Measurements from ENCODE around the gene ALDH4A1. TPM values are rescaled to one million over a fixed set of nuclear protein-coding genes. Genes with fewer than 3 reads are reported as not detected.

Gene ALDH4A1
- total and polyA plus RNA-seq, 9 of the 15 experiments (the other 6 are each of a cell fraction or from before 2014, with no cell fraction given), result 0.27 to 31.4 (median 16.6) TPM

DNA sequence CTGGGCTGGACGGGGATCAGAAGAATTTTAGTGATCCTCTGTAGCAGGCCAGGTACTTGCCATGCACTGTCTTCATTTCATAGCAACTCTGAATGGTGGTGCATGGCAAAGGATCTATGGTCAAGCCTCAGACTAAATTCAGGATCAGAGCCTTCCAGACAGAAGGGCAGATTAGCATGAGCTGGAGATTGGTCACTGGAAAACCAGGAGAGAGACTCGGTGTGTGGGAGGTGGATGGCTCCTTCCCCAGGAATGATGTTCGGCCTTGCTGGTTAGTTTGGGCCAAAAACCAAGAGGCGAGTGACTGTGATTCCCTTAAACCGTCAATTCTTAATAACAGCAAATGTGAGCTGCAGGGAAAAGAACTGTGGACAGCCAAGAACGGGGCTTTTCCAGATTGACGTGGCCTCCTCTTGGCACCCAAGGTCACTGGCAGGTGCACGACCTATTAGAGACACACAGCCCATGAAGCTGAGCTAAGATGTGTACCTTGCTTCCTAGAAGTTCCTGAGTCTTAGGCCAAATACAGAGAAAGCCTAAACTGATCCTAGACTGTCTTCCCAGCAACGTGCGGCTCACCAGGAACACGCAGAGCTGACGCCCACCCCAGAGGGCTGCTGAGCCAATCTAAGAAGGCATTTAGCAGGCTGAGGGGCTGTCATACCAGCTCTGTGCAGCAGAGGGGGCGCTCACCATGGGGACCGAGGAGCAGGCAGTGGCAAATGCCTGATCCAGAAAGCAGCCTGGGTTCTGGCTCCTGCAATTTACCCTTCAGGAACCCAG is 18.5 kb downstream of the ALDH4A1 start:
- ChIA-PET CTCF (ENCODE audit: low intra/inter-chr PET ratio) (interaction anchor here (0.6 to 7.0 kb wide), 7 partner anchors 19 to 767 kb away, joined by 3 to 108 read pairs (median 5); partner anchors contain the start of gene ALDH4A1), POLR2A (interaction anchor here (0.6 to 0.7 kb wide), 3 partner anchors 9 to 76 kb away, joined by 3 to 4 read pairs (median 4); no protein-coding TSS in a partner anchor)
- Histone ChIP-seq H3K36me3 (ENCODE audit: control insufficient read depth, insufficient read depth, low read length) (peaks cover 12% of the 10 kb centered on the region; the same call in 1 of the 3 replicates), H3K4me3 (no peak overlapping the region), H3K27me3 (ENCODE audit: control insufficient read depth in 2 of 2, insufficient read depth in 2 of 2, low read length in 2 of 2) (no peaks in the 10 kb centered on the region), H3K79me2 (ENCODE audit: control insufficient read depth, insufficient read depth, low read length) (no peaks in the 10 kb centered on the region), H3K4me2 (ENCODE audit: insufficient read depth, low read length) (no peak overlapping the region), H4K20me1 (replicated peaks; ENCODE audit: control insufficient read depth, insufficient read depth, low read length) (peaks cover 3% of the 10 kb centered on the region; the same call in 1 of the 2 replicates), H3K27ac (ENCODE audit: extremely low read depth, low read depth, low read length) (no peak overlapping the region), H3K9me1 (ENCODE audit: control insufficient read depth, insufficient read depth, low read length) (no peaks in the 10 kb centered on the region), H2AFZ (ENCODE audit: low read depth, low read length) (no peak overlapping the region), H3K4me1 (replicated peaks in 1 of 2; ENCODE audit: control insufficient read depth in 2 of 2, insufficient read depth in 2 of 2, low read length in 2 of 2) (peaks cover 0 to 15% of the 10 kb centered on the region in 2 experiments; a peak in 1 of 5 replicates), H3K9me3 (replicated peaks; ENCODE audit: control insufficient read depth, insufficient read depth, low read depth, low read length) (no peaks in the 10 kb centered on the region), H3K9ac (ENCODE audit: insufficient read depth in 1 of 2, low read depth in 2 of 2, low read length in 2 of 2) (no peak overlapping the region)
- intact Hi-C loops (cut with micrococcal nuclease) (loop anchor here (1.0 kb wide), 1 partner anchor 29 kb away; no protein-coding TSS in a partner anchor), in situ Hi-C loops (cut with MboI) (loop anchor here (10.0 kb wide), 2 partner anchors 361 to 771 kb away; no protein-coding TSS in a partner anchor)
- WGBS (ENCODE audit: insufficient coverage, low coverage, missing lambda C conversion rate), result 28% methylated on average over 14 of the region's 14 CpGs
- DNase-seq (ENCODE audit: extremely low read depth in 1 of 4, low spot score in 3 of 4), result peak; percentile 79 to 82 (median 82)
- ATAC-seq, result peak; percentile 94
- FAIRE-seq, result peak; percentile 97
- no TSS peak for BruUV-seq (replicated peaks)
- TF ChIP-seq SLC30A9 (CRISPR knock-in tag; IDR thresholded peaks at IDR 0.05) (no peak), MAFF (IDR thresholded peaks at IDR 0.05; ENCODE audit: low read length) (no peak), RBM22 (IDR thresholded peaks at IDR 0.05; ENCODE audit: low read depth, low read length, poor library complexity, severe bottlenecking) (no peak), ADNP (tag; IDR thresholded peaks at IDR 0.05) (no peak), L3MBTL2 (IDR thresholded peaks at IDR 0.05) (0 out of 2 replicates have a peak, but pooled peaks have one; percentile 12), XRCC3 (IDR thresholded peaks at IDR 0.05) (no peak)
- TF ChIP-seq, protein P1, sequence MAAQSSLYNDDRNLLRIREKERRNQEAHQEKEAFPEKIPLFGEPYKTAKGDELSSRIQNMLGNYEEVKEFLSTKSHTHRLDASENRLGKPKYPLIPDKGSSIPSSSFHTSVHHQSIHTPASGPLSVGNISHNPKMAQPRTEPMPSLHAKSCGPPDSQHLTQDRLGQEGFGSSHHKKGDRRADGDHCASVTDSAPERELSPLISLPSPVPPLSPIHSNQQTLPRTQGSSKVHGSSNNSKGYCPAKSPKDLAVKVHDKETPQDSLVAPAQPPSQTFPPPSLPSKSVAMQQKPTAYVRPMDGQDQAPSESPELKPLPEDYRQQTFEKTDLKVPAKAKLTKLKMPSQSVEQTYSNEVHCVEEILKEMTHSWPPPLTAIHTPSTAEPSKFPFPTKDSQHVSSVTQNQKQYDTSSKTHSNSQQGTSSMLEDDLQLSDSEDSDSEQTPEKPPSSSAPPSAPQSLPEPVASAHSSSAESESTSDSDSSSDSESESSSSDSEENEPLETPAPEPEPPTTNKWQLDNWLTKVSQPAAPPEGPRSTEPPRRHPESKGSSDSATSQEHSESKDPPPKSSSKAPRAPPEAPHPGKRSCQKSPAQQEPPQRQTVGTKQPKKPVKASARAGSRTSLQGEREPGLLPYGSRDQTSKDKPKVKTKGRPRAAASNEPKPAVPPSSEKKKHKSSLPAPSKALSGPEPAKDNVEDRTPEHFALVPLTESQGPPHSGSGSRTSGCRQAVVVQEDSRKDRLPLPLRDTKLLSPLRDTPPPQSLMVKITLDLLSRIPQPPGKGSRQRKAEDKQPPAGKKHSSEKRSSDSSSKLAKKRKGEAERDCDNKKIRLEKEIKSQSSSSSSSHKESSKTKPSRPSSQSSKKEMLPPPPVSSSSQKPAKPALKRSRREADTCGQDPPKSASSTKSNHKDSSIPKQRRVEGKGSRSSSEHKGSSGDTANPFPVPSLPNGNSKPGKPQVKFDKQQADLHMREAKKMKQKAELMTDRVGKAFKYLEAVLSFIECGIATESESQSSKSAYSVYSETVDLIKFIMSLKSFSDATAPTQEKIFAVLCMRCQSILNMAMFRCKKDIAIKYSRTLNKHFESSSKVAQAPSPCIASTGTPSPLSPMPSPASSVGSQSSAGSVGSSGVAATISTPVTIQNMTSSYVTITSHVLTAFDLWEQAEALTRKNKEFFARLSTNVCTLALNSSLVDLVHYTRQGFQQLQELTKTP (IDR thresholded peaks at IDR 0.05; ENCODE audit: low read depth in 1 of 2, partially characterized antibody in 2 of 2), result no peak
- TF ChIP-seq, protein P2, sequence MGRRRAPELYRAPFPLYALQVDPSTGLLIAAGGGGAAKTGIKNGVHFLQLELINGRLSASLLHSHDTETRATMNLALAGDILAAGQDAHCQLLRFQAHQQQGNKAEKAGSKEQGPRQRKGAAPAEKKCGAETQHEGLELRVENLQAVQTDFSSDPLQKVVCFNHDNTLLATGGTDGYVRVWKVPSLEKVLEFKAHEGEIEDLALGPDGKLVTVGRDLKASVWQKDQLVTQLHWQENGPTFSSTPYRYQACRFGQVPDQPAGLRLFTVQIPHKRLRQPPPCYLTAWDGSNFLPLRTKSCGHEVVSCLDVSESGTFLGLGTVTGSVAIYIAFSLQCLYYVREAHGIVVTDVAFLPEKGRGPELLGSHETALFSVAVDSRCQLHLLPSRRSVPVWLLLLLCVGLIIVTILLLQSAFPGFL (CRISPR knock-in tag; IDR thresholded peaks at IDR 0.05), result no peak
- TF ChIP-seq, protein P3, sequence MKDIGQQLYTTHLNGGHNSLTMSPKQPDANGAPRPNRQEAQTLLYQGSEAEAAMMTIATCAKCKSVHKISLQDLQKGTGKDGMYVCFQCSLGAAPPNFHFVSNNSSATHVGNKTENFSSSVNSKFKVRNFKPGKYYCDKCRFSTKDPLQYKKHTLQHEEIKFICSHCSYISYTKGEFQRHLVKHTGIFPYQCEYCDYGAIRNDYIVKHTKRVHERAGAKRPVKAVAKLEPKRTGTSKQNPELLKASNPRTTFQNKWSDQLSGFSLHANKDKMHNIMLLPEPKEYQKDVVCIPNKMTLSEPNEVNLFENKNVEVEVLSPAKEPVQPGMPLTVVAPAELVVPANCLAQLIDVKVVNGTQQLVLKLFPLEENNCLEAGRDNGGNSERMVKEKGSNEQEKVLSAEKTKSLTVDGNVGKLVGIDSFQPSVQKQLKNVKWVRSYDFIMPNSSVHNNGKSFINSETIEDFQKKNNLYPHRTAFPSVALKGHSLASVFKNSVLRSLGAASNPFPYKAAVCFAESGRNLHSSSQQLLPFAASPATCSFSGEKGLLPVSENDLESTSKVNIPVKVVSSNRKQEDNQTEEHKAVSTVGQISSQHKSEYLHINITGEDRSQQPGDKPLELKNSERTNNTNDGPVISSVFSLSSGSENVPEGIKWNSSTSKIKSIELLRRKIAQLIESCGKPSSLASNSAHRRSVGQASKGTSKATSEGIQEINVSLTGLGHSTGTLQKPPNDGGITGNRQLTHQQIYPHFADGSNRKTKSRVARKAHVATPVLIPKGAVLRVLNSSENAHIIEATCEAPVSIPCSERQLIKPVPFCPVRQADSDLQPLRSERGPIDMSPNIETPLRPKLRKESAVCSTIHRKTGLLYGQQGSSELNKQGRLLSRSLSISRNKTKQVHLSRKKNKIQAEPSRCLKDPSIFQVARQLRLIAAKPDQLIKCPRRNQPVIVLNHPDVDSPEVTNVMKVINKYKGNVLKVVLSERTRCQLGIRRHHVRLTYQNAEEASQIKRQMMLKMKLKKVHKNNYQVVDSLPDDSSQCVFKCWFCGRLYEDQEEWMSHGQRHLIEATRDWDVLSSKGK (CRISPR knock-in tag; IDR thresholded peaks at IDR 0.05), result no peak
- TF ChIP-seq, protein P4, sequence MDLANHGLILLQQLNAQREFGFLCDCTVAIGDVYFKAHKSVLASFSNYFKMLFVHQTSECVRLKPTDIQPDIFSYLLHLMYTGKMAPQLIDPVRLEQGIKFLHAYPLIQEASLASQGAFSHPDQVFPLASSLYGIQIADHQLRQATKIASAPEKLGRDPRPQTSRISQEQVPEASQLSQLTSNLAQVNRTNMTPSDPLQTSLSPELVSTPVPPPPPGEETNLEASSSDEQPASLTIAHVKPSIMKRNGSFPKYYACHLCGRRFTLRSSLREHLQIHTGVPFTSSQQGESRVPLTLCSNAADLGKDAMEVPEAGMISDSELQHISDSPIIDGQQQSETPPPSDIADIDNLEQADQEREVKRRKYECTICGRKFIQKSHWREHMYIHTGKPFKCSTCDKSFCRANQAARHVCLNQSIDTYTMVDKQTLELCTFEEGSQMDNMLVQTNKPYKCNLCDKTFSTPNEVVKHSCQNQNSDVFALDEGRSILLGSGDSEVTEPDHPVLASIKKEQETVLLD (IDR thresholded peaks at IDR 0.05), result no peak
